A549 (cell line): ENCODE measurements around the gene ZNF664. TPM values are rescaled to one million over a fixed set of nuclear protein-coding genes. Genes with fewer than 3 reads are reported as not detected.

Experiments
- ATAC-seq, 2 experiments: fragments of 200-7000 bp in 1 of 2; fragments of >200 bp in 1 of 2; cut with Nextera tagmentation in 1 of 2; cut with Tn5 transposase in 1 of 2; 3 replicates each; pipeline versions ENCODE4 v1.8.0 to v1.9.1; 2018 to 2020; ENCODE audit warnings: mild to moderate bottlenecking in 1 of 2, moderate library complexity in 1 of 2
- CTCF ChIA-PET: fragments of 300-600 bp; sonication (Branson Sonifier 250); formaldehyde crosslinking; extraction: SDS; loops from one replicate; lab custom pipeline; 2021; ENCODE audit warnings: antibody characterized with exemption, inconsistent platforms; lab: Yijun Ruan, JAX
- POLR2A ChIA-PET: fragments of 350-600 bp; formaldehyde crosslinking; extraction: SDS; loops from one replicate; lab custom pipeline; 2021; ENCODE audit warnings: antibody characterized with exemption, inconsistent platforms; lab: Yijun Ruan, JAX
- DNase-seq, 2 experiments: peaks; one replicate each; pipeline versions ENCODE4 v3.0.0 to v3.0.0-alpha.2; 2011 to 2016; ENCODE audit warnings: low read depth in 1 of 2, low spot score in 1 of 2
- FAIRE-seq: peaks from 2 replicates; lab custom pipeline; 2011; peaks lifted over from hg19 to GRCh38; lab: Jason Lieb, UNC
- H3K27ac ChIP-seq, 2 experiments: fragments of >200 bp; sonication (Bioruptor Twin); formaldehyde crosslinking; 3 replicates each; pipeline ENCODE4 v1.5.1; 2016 to 2017
- H3K4me1 ChIP-seq: fragments of >200 bp; sonication (Bioruptor Twin); formaldehyde crosslinking; 3 replicates; pipeline ENCODE4 v1.6.1; 2016
- H3K4me2 ChIP-seq: fragments of >200 bp; sonication (Bioruptor Twin); formaldehyde crosslinking; 3 replicates; pipeline ENCODE4 v1.6.1; 2016
- H3K4me3 ChIP-seq: fragments of >200 bp; sonication (Bioruptor Twin); formaldehyde crosslinking; 3 replicates; pipeline ENCODE4 v1.5.1; 2016
- H3K9me3 ChIP-seq: fragments of >200 bp; sonication (Bioruptor Twin); formaldehyde crosslinking; 3 replicates; pipeline ENCODE4 v1.6.1; 2016
- BHLHE40 ChIP-seq: IDR thresholded peaks from 2 replicates; pipeline ENCODE4 v1.6.1; 2012; ENCODE audit warnings: low read depth, low read length, inconsistent platforms
- CBX2 ChIP-seq: fragments of 200-600 bp; sonication (generic); IDR thresholded peaks from 2 replicates; pipeline ENCODE4 v1.6.1; 2016; ENCODE audit warnings: low read depth, mild to moderate bottlenecking, borderline replicate concordance
- CBX8 ChIP-seq: fragments of 200-600 bp; sonication (generic); IDR thresholded peaks from 2 replicates; pipeline ENCODE4 v1.6.1; 2016
- CEBPB ChIP-seq, 2 experiments: fragments of >200 bp in 1 of 2; sonication (Bioruptor Twin) in 1 of 2; formaldehyde crosslinking in 1 of 2; IDR thresholded peaks; 2 replicates each; pipeline ENCODE4 v1.6.1; 2012 to 2016
- CHD4 ChIP-seq: fragments of 200-600 bp; sonication (generic); IDR thresholded peaks from 2 replicates; pipeline ENCODE4 v1.6.1; 2016; ENCODE audit warnings: antibody characterized with exemption, mild to moderate bottlenecking, borderline replicate concordance
- ESRRA ChIP-seq: fragments of 150-350 bp; IDR thresholded peaks from 2 replicates; pipeline ENCODE4 v1.6.1; 2014; ENCODE audit warnings: mild to moderate bottlenecking, low read length, borderline replicate concordance
- FOXS1 ChIP-seq: fragments of 250-450 bp; sonication (Bioruptor Pico); IDR thresholded peaks from 2 replicates; pipeline ENCODE4 v1.5.0; 2020; ENCODE audit warnings: mild to moderate bottlenecking, moderate library complexity
- HOXB13 ChIP-seq: fragments of 250-450 bp; sonication (Bioruptor Pico); IDR thresholded peaks from 2 replicates; pipeline ENCODE4 v1.5.0; 2020; ENCODE audit warnings: low read depth, mild to moderate bottlenecking, moderate library complexity
- NR3C1 ChIP-seq: fragments of >200 bp; sonication (Bioruptor Twin); formaldehyde crosslinking; IDR thresholded peaks from 3 replicates; pipeline ENCODE4 v1.6.1; 2017
- PHF8 ChIP-seq: fragments of 200-600 bp; sonication (generic); IDR thresholded peaks from 2 replicates; pipeline ENCODE4 v1.6.1; 2016; ENCODE audit warnings: low read depth, mild to moderate bottlenecking, antibody characterized with exemption, moderate library complexity, borderline replicate concordance
- POLR2AphosphoS2 ChIP-seq: conservative IDR thresholded peaks from 2 replicates; pipeline ENCODE4 v1.6.1; 2012; ENCODE audit warnings: low read length, improper control_type of control experiment, inconsistent platforms
- RAD21 ChIP-seq, 2 experiments: fragments of >200 bp in 1 of 2; sonication (Bioruptor Twin) in 1 of 2; formaldehyde crosslinking in 1 of 2; IDR thresholded peaks in 1 of 2; conservative IDR thresholded peaks in 1 of 2; 2 replicates in 1 of 2; 3 replicates in 1 of 2; pipeline ENCODE4 v1.6.1; 2012 to 2018; ENCODE audit warnings: inconsistent platforms in 1 of 2
- RARB ChIP-seq: fragments of 250-450 bp; sonication (Bioruptor Pico); IDR thresholded peaks from 2 replicates; pipeline ENCODE4 v1.8.0; 2021; ENCODE audit warnings: mild to moderate bottlenecking, moderate library complexity
- RFX5 ChIP-seq: fragments of 450-650 bp; IDR thresholded peaks from 2 replicates; pipeline ENCODE4 v1.7.1; 2014; ENCODE audit warnings: antibody characterized with exemption, mild to moderate bottlenecking, moderate library complexity
- RNF2 ChIP-seq: fragments of 200-600 bp; sonication (generic); IDR thresholded peaks from 2 replicates; pipeline ENCODE4 v1.6.1; 2016; ENCODE audit warnings: low read depth, mild to moderate bottlenecking, antibody characterized with exemption, moderate library complexity, borderline replicate concordance
- SREBF2 ChIP-seq: fragments of 450-650 bp; IDR thresholded peaks from 2 replicates; pipeline ENCODE4 v1.6.1; 2014; ENCODE audit warnings: mild to moderate bottlenecking, moderate library complexity
- TP53 ChIP-seq: fragments of 250-450 bp; sonication (Bioruptor Pico); IDR thresholded peaks from 2 replicates; pipeline ENCODE4 v1.5.0; 2021; ENCODE audit warnings: mild to moderate bottlenecking, moderate library complexity
- ZSCAN20 ChIP-seq: fragments of 250-450 bp; sonication (Bioruptor Pico); IDR thresholded peaks from 2 replicates; pipeline ENCODE4 v1.8.0; 2022; ENCODE audit warnings: mild to moderate bottlenecking, moderate library complexity
- WGBS: methylation state at CpG from one replicate; pipeline ENCODE4 v1.1.6; 2017; ENCODE audit errors: missing lambda C conversion rate; 5-methylcytosine and 5-hydroxymethylcytosine counted together
- polyA plus RNA-seq, 4 experiments: library from polyadenylated mRNA; depleted of rRNA in 3 of 4; stranded (reverse); fragments of >200 nt; fragmentation: RNase III in 1 of 4; extraction: RNeasy Plus Mini Kit Qiagen cat#74134 plus additional on column Dnase treatment in 1 of 4; gene quantifications; 2 replicates in 3 of 4; 3 replicates in 1 of 4; pipeline ENCODE4 v1.2.3, GENCODE V29; 2011 to 2017
- TF ChIP-seq, protein P1 (sequence below): fragments of 200-600 bp; sonication (generic); IDR thresholded peaks from 2 replicates; pipeline ENCODE4 v1.6.1; 2016; ENCODE audit warnings: antibody characterized with exemption, mild to moderate bottlenecking, moderate library complexity
- TF ChIP-seq, protein P2 (sequence below): fragments of 450-650 bp; IDR thresholded peaks from 2 replicates; pipeline ENCODE4 v1.6.1; 2014; ENCODE audit warnings: antibody characterized with exemption
- TF ChIP-seq, protein P3 (sequence below): fragments of >200 bp; sonication (Bioruptor Twin); formaldehyde crosslinking; IDR thresholded peaks from 3 replicates; pipeline ENCODE4 v1.6.1; 2016
- TF ChIP-seq, protein P4 (sequence below): fragments of 250-450 bp; sonication (Bioruptor Pico); IDR thresholded peaks from 2 replicates; pipeline ENCODE4 v1.5.0; 2020; ENCODE audit warnings: low read depth, mild to moderate bottlenecking, moderate library complexity

Gene ZNF664
- polyA plus RNA-seq, 2 of the 4 experiments (the other 2 are of a cell fraction) = 88.3 to 112 TPM

DNA sequence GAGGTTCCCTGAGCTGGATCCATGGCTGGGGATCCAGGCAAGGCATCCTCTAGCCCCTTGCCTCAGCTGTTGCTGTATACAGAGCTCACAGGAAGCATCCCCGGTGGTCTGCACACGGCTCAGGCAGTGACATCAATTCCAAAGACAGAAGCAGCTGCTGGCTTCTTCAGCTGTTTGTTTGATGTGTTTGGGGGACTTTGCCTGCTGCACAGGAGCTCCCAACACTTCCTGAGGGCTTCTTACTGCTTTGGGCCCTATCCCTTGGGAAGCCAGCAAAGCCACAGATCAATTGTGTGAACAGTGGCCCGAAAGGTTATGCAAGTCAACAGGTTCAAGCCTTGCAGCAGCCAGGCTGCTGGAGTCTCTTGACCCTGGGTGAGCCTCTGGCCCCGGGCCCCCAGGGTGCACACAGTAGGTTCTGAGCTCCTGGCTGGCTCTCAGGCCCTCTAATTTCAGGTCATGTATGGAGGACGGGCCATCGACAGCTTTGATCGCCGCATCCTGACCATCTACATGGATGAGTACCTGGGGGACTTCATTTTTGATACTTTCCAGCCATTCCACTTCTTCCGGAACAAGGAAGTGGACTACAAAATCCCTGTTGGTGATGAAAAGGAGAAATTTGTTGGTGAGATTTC is 43.0 kb upstream of the ZNF664 start:
- H3K4me2 ChIP-seq = no peak overlapping the region
- POLR2A ChIA-PET = no interaction called here
- no peak for TF ChIP-seq CEBPB (IDR thresholded peaks at IDR 0.05)
- TF ChIP-seq RNF2 = no peak
- TF ChIP-seq CBX2 = no peak
- no peak for TF ChIP-seq NR3C1
- no peak for TF ChIP-seq SREBF2
- TF ChIP-seq RARB (CRISPR knock-in tag) = no peak
- WGBS = 63% methylated on average over 9 of the region's 9 CpGs
- no peaks in the 10 kb centered on the region for H3K4me1 ChIP-seq
- no peaks in the 10 kb centered on the region; the same call in 2 of the 3 replicates for H3K9me3 ChIP-seq
- CTCF ChIA-PET = interaction anchor here (1.1 to 1.5 kb wide), 2 partner anchors 9 to 15 kb away, joined by 3 to 8 read pairs; no protein-coding TSS in a partner anchor
- no peak for FAIRE-seq
- no peak overlapping the region for H3K4me3 ChIP-seq
- H3K27ac ChIP-seq = no peak overlapping the region
- no peak for DNase-seq
- no peak for ATAC-seq

DNA sequence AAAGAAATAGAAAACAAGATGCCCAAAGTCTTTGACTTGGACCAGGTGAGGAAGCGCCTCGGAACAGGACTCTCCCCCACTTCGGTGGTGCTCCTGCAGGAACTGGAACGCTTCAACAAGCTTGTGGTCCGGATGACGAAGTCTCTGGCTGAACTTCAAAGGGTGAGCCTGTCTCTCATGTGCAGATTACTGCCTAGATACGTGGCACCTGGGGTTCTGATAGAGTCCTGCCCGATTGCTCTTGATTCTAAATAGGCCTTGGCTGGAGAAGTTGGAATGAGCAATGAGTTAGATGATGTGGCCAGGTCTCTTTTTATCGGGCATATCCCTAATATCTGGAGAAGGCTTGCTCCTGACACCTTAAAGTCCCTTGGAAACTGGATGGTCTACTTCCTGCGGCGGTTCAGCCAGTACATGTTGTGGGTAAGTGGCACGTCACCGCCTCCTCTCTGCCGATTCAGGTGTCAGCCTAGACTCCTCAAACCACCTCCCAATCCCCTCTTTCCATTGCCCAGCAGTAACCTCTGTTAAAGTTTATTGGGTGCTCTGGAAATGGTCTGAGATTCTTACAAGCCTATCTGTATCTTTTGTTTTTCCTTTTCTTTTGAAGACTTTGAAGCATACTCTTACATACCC is 41.2 kb upstream of the ZNF664 start:
- ATAC-seq (no peak), DNase-seq (no peak), FAIRE-seq (no peak)
- CTCF ChIA-PET = interaction anchor here (0.7 to 1.1 kb wide), 3 partner anchors 27 to 336 kb away, joined by 3 to 4 read pairs (median 3); no protein-coding TSS in a partner anchor
- TF ChIP-seq ZSCAN20 (CRISPR knock-in tag) (no peak), ESRRA (no peak), CEBPB (IDR thresholded peaks at IDR 0.05) (no peak), TP53 (CRISPR knock-in tag) (no peak), BHLHE40 (no peak), POLR2AphosphoS2 (no peak), FOXS1 (CRISPR knock-in tag) (no peak), RFX5 (no peak), CBX2 (no peak), HOXB13 (CRISPR knock-in tag) (no peak), PHF8 (no peak), SREBF2 (no peak), CBX8 (no peak), NR3C1 (no peak), CHD4 (no peak), RAD21 (conservative IDR thresholded peaks at IDR 0.05 in 1 of 2, IDR thresholded peaks at IDR 0.05 in 1 of 2) (no peak)
- TF ChIP-seq, protein P1, sequence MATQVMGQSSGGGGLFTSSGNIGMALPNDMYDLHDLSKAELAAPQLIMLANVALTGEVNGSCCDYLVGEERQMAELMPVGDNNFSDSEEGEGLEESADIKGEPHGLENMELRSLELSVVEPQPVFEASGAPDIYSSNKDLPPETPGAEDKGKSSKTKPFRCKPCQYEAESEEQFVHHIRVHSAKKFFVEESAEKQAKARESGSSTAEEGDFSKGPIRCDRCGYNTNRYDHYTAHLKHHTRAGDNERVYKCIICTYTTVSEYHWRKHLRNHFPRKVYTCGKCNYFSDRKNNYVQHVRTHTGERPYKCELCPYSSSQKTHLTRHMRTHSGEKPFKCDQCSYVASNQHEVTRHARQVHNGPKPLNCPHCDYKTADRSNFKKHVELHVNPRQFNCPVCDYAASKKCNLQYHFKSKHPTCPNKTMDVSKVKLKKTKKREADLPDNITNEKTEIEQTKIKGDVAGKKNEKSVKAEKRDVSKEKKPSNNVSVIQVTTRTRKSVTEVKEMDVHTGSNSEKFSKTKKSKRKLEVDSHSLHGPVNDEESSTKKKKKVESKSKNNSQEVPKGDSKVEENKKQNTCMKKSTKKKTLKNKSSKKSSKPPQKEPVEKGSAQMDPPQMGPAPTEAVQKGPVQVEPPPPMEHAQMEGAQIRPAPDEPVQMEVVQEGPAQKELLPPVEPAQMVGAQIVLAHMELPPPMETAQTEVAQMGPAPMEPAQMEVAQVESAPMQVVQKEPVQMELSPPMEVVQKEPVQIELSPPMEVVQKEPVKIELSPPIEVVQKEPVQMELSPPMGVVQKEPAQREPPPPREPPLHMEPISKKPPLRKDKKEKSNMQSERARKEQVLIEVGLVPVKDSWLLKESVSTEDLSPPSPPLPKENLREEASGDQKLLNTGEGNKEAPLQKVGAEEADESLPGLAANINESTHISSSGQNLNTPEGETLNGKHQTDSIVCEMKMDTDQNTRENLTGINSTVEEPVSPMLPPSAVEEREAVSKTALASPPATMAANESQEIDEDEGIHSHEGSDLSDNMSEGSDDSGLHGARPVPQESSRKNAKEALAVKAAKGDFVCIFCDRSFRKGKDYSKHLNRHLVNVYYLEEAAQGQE = no peak
- TF ChIP-seq, protein P2, sequence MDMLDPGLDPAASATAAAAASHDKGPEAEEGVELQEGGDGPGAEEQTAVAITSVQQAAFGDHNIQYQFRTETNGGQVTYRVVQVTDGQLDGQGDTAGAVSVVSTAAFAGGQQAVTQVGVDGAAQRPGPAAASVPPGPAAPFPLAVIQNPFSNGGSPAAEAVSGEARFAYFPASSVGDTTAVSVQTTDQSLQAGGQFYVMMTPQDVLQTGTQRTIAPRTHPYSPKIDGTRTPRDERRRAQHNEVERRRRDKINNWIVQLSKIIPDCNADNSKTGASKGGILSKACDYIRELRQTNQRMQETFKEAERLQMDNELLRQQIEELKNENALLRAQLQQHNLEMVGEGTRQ = no peak
- TF ChIP-seq, protein P3, sequence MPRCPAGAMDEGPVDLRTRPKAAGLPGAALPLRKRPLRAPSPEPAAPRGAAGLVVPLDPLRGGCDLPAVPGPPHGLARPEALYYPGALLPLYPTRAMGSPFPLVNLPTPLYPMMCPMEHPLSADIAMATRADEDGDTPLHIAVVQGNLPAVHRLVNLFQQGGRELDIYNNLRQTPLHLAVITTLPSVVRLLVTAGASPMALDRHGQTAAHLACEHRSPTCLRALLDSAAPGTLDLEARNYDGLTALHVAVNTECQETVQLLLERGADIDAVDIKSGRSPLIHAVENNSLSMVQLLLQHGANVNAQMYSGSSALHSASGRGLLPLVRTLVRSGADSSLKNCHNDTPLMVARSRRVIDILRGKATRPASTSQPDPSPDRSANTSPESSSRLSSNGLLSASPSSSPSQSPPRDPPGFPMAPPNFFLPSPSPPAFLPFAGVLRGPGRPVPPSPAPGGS = no peak
- TF ChIP-seq, protein P4, sequence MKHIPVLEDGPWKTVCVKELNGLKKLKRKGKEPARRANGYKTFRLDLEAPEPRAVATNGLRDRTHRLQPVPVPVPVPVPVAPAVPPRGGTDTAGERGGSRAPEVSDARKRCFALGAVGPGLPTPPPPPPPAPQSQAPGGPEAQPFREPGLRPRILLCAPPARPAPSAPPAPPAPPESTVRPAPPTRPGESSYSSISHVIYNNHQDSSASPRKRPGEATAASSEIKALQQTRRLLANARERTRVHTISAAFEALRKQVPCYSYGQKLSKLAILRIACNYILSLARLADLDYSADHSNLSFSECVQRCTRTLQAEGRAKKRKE (CRISPR knock-in tag) = no peak
- POLR2A ChIA-PET = interaction anchor here (0.8 kb wide), 1 partner anchor 11 kb away, joined by 7 read pairs; no protein-coding TSS in a partner anchor
- Histone ChIP-seq H3K27ac (no peak overlapping the region), H3K9me3 (no peaks in the 10 kb centered on the region; the same call in 2 of the 3 replicates), H3K4me2 (no peak overlapping the region), H3K4me1 (no peaks in the 10 kb centered on the region), H3K4me3 (no peak overlapping the region)
- 70% methylated on average over 14 of the region's 14 CpGs for WGBS
